Amniotic stem cell (primary cell): ENCODE data around the gene CSH2.
"Not testable (repeated sequence)": the region's sequence is repeated elsewhere in the genome, so short reads cannot be mapped to it uniquely, and the experiment has no call there.

Experiments used
- DNase-seq: peaks from one replicate; lab custom pipeline; 2025; lab: John Stamatoyannopoulos, UW

The CSH2 gene

GRCh38 chr17:63896524-63897354, 23.3 kb upstream of the CSH2 start, which contains the start of gene CSH1:
Gene CSH1, minus strand, starts transcription at chr17:63896574. Its CDS starts 63 bp downstream, at chr17:63896511.
- not testable (repeated sequence) for DNase-seq

- not testable (repeated sequence) for DNase-seq
Measured at GRCh38 chr17:63894821-63895220, 21.3 kb upstream of the CSH2 start.

DNA sequence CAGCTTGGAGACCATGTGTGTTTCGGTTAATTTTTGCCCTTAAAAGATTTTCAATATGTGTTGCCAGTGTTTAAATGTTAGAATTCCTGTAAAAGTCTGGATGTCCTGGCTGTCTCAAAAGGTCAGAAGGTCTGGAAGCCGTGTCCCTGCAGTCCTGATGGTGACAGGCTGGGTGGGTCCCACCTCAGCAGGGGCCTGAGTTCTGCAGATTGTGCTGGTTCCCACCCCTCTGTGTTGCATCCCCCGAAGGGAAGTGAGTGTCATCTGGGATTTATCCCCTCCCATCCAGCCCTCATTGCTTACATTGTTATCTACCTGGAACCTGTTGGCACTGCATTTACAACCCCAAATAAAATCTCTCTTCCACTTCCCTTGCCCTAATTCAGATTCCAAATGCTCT, 20.5 kb upstream of the CSH2 start:
- not testable (repeated sequence) for DNase-seq

DNA sequence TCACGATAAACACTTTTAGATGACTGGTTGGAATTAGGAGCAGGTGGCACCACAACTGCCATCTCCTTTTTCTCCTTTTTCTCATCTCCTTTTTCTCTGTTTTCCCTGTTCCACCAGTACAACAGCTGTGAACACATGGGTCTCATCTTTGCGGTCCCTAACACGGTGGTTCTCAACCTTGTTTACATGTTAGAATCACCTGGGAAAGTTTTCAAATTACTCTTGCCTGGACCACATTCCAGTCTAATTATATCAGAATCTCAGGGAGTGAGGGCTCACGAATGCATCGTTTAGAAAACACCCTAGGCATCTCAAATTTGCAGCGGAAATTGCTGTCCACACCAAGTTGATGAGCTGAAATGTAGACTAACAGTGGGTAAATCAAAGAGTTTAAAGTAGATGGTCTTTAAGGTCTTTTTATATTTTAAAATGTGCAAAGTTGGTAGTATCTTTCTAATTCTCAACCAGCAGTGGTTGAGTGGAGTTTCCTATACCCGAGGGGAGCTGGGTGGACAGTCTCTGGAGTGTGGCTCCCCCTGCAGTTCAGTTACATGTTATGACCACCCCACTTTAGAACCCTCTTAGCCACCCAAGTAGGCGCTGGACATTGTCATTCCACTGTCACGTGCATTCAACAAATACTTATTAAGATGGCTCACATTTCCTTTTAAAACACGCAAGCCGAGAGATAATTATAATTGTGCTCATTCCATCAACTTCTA, 19.0 kb upstream of the CSH2 start:
- not testable (repeated sequence) for DNase-seq

DNA sequence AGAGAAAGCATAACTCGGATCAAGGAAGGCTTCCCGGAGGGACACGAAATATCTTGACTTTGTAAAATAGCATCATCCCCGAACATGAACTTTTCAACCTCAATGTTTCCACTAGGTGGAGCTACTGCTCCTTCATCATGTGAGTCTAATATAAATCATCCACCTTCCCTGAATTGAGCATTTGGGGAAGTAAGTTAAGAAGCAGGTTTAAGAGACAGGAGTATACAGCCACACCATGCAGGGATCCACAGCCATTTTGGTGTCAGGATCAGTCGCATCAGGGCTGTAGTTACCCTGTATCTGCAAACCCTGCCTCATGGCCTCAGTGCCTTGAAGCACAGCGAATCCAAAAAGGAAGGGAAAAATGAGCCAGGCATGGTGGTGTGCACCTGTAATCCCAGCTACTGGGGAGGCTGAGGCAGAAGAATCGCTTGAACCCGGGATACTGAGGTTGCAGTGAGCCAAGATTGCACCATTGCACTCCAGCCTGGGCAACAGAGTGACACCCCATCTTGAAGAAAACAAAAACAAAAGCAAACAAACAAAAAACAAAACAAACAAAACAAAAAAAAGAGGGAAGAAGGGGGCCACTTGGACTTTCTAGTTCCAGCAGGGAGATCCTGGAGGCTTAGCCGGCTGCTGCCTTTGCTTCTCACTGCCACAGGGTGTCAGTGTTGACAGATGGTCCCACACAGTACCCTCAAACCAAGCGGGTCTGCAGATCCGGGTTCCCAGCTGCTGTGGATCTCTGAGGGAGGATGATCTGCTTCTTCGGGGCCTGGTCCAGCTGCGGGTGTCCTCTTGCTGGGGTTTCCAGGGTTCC, 15.8 kb upstream of the CSH2 start:
- not testable (repeated sequence) for DNase-seq

DNA sequence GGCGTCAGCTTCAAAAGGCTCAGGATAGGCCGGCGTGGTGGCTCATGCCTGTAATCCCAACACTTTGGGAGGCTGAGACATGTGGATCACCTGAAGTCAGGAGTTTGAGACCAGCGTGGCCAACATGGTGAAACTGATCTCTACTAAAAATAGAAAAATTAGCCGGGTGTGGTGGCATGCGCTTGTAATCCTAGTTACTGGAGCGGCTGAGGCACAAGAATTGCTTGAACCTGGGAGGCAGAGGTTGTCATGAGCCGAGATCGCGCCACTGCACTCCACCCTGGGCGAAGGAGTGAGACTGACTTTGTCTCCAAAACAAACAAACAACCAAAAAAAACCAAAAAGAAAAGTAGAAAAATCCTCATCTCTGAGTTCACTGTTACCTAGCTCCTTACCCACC, 11.6 kb upstream of the CSH2 start:
- DNase-seq = not testable (repeated sequence)

DNA sequence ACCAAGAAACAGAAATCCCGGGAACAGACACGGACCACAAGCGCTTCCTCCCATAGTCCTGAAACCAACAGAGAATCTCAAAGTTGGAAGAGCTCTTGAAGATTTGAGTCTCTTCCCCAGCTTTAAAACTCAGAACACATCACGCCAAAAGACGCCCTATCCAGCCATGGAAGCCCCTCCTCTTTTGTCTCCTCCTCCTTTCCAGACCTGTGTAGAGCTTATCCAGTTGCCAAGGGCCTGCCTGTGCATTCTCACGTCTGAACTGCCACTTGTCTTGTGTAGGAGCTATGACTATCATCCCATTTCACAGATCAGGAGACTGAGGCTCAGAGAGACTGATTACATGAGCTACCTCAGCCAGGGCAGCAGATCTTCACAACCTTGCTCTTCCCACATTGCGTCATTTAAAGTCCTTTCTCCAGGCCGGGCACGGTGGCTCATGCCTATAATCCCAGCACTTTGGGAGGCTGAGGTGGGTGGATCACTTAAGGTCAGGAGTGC, 9.2 kb upstream of the CSH2 start:
- DNase-seq = not testable (repeated sequence)

- DNase-seq = no peak
Measured at GRCh38 chr17:63881935-63882601, 8.6 kb upstream of the CSH2 start, which contains the start of gene GH2. Gene GH2, minus strand, starts transcription at chr17:63881944. Its CDS starts 143 bp downstream, at chr17:63881801.

- DNase-seq = not testable (repeated sequence)
Measured at GRCh38 chr17:63881337-63881736, 7.9 kb upstream of the CSH2 start.

DNA sequence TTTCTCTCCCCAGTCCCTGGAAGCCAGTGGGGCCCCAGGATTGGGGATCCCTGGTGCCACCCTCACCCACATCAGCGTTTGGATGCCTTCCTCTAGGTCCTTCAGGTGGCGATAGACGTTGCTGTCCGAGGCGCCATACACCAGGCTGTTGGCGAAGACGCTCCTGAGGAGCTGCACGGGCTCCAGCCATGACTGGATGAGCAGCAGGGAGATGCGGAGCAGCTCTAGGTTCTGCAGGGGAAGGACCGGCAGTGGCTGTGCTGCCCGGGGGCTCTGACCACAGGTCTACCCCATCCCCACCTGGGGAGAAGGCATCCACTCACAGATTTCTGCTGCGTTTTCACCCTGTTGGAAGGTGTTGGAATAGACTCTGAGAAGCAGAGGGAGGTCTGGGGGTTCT, 7.2 kb upstream of the CSH2 start:
- DNase-seq = no peak

GRCh38 chr17:63878413-63878812, 4.9 kb upstream of the CSH2 start:
- DNase-seq = not testable (repeated sequence)

DNA sequence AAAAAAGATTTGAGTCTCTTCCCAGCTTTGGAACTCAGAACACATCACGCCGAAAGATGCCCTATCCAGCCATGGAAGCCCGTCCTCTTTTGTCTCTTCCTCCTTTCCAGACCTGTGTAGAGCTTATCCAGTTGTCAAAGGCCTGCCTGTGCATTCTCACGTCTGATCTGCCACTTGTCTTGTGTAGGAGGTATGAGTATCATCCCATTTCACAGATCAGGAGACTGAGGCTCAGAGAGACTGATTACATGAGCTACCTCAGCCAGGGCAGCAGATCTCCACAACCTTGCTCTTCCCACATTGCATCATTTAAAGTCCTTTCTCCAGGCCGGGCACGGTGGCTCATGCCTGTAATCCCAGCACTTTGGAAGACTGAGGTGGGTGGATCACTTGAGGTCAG, 1.2 kb upstream of the CSH2 start:
- DNase-seq = not testable (repeated sequence)

DNA sequence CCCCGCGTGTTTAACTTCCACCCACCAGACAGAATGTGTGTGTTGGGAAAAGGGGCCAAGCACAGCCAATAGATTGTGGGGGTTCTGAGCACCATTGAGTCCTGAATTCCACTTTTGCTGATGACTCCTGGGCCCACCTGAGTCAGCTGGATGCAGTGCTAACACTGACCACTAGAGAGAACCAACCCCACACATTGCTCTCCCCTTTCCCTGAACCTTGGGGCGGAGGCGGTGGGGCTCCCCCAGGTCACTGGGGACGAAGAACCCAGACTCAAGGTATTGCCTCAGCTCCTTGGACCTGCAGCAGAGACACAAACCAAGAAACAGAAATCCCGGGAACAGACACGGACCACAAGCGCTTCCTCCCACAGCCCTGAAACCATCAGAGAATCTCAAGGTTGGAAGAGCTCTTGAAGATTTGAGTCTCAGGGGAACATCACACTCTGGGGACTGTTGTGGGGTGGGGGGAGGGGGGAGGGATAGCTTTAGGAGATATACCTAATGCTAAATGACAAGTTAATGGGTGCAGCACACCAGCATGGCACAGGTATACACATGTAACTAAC, 667 bp upstream of the CSH2 start:
- DNase-seq = not testable (repeated sequence)

GRCh38 chr17:63871646-63872365, 1.7 kb downstream of the CSH2 start:
- DNase-seq = not testable (repeated sequence)

DNA sequence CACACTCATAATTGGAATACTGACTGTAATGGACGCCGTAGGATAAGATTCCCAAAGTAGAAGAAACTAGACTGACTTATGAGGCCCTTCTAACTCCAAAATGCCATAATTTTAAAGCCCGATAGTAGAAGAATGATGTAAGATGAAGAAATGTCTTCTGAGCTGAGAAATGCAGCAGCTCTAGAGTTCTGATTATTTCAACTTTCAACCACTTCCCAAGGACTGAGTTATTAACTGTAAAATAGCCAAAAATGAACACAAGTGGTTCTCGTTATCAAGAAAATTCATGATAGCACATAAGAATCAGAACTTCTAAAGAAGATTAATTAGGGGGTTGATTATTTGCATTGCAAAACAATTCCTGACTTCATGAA, 3.2 kb downstream of the CSH2 start:
- DNase-seq = not testable (repeated sequence)

DNA sequence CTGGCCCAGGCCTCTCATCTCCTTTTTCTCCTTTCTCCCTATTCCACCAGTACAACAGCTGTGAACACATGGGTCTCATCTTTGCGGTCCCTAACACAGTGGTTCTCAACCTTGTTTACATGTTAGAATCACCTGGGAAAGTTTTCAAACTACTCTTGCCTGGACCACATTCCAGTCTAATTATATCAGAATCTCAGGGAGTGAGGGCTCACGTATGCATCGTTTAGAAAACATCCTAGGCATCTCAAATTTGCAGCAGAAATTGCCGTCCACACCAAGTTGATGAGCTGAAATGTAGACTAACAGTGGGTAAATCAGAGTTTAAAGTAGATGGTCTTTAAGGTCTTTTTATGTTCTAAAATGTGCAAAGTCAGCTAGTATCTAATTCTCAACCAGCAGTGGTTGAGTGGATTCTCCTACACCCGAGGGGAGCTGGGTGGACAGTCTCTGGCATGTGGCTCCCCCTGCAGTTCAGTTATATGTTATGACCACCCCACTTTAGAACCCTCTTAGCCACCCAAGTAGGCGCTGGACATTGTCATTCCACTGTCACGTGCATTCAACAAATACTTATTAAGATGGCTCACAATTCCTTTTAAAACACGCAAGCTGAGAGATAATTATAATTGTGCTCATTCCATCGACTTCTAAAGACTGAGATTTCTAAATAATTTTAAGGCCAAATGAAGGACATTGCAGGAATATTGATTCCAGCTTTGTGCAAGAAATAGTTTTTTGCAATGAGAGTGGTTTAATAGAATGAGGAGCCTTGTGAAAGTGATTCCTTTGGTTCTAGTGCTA, 3.8 kb downstream of the CSH2 start:
- DNase-seq = not testable (repeated sequence)

- not testable (repeated sequence) for DNase-seq
Measured at GRCh38 chr17:63866625-63867024, 6.9 kb downstream of the CSH2 start.

GRCh38 chr17:63859257-63859656, 14.2 kb downstream of the CSH2 start:
- no peak for DNase-seq

GRCh38 chr17:63856425-63856824, 17.1 kb downstream of the CSH2 start:
- not testable (repeated sequence) for DNase-seq
